Measurements from ENCODE around the gene AIFM3. TPM values are rescaled to one million over a fixed set of nuclear protein-coding genes. Genes with fewer than 3 reads are reported as not detected.
A peak's percentile ranks its signal among the peaks of the same experiment; 100 is the strongest.

Gene AIFM3
- total RNA-seq, 1 donor from 2014 or later: not detected

DNA sequence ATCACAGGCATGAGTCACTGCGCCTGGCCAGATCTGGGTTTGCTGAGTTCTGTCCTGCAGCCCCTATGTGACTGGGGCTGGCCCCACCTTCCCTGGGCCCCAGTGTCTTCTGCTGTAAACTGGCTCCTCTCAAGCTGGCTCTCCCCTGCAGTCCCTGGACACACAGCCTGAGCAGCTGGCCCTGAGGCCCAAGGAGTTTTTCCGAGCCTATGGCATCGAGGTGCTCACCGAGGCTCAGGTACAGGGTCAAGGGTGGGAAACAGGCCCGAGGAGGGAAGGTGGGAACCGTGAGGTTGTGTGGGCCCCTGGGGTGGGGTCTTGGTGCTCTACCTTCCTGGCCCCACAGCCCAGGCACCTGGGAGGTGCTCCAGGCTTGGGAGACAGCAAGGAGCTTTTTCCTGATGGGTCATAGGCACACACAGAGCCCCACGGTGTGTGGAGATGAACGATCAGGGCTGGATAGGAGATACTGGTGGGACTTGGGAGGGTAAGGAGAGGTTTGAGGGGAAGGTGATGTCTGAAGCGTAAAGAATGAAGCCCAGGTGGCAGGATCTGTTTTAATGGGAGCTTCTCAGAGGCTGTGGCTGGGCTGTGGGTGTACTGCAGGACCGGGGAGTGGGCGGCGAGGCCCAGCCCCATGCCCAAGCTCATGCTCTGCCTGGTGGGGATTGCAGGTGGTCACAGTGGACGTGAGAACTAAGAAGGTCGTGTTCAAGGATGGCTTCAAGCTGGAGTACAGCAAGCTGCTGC is 8.7 kb downstream of the AIFM3 start:
- no peak for DNase-seq (ENCODE audit: low read depth in 2 of 2)

DNA sequence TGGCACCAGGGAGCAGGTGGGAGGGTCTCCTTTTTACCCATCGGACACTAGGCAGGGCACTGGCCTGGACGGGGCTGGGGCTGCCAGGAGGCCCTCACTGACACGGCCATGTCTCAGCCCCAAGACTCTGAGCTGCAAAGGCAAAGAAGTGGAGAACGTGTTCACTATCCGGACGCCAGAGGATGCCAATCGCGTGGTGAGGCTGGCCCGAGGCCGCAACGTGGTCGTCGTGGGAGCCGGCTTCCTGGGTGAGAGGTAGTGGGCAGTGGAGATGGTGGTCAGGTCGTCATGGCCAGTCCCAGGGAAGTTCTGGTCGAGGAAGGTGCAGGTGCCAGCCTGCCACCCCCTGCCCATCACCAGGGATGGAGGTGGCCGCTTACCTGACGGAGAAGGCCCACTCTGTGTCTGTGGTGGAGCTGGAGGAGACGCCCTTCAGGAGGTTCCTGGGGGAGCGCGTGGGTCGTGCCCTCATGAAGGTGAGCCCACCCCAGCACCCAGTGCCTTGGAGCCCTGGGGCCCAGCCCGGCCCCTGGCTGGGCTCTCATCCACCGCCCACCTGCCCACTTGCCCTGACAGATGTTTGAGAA is 9.3 kb downstream of the AIFM3 start:
- no peak for DNase-seq (ENCODE audit: low read depth in 2 of 2)

DNA sequence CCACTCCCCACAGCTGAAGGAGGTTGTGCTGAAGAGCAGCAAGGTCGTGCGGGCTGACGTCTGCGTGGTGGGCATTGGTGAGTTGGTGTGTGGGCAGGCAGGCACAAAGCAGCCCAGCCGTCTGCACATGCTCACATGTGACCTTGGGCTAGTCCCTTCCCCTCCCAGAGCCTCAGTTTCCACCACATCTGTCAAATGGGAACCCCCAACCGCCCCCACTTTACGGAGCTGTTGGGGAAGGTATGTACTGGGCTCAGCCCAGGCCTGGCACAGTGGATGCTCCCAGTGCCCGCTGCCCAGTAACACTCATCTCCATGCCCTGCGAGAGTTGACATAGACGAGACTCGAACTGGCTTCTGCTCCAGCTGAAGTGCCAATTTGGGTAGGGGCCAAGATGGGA is 10.0 kb downstream of the AIFM3 start:
- DNase-seq (ENCODE audit: low read depth in 2 of 2): no peak

DNA sequence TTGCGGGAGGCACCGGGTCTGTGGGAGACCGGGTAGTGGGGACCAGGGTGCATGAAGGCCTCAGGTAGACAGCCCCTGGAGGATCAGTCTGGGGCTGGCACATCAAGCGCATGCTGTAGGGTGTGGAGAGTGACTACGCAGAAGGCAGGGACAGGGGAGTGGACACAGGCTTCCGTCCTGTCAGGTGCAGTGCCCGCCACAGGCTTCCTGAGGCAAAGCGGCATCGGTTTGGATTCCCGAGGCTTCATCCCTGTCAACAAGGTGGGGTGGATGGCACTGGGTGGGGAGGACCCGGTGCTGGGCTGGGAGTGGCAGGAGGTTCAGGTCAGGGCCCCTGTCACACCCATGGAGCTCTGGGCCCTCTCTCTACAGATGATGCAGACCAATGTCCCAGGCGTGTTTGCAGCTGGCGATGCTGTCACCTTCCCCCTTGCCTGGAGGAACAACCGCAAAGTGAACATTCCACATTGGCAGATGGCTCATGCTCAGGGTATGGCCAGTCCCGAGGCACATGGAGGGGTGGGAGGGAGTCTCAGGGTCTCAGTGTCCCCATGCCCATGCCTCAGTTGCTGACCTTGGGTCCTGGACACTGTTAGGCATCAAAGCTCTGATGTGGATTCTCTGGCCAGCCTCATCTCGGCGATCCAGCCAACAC is 10.6 kb downstream of the AIFM3 start:
- DNase-seq (ENCODE audit: low read depth in 2 of 2): no peak

DNA sequence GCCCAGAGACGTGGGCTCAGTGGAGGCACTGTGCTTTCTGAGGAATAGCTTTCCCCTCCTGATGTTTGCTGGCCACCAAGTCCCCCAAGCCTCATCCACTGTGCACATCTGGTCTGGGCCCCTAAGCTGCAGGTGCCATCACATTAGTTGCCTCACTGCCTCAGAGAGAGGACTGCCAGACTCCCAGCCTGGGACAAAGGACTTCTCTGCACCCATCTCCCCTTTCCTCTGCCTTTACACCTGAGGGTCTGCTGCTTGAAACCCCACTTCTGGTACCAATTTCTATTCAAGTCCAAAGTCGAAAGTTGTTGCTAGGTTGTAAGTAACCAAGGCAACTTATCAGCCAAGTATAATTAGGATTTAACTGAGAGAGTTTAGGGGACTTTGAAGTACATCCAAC is 11.4 kb downstream of the AIFM3 start:
- no peak for DNase-seq (ENCODE audit: low read depth in 2 of 2)

DNA sequence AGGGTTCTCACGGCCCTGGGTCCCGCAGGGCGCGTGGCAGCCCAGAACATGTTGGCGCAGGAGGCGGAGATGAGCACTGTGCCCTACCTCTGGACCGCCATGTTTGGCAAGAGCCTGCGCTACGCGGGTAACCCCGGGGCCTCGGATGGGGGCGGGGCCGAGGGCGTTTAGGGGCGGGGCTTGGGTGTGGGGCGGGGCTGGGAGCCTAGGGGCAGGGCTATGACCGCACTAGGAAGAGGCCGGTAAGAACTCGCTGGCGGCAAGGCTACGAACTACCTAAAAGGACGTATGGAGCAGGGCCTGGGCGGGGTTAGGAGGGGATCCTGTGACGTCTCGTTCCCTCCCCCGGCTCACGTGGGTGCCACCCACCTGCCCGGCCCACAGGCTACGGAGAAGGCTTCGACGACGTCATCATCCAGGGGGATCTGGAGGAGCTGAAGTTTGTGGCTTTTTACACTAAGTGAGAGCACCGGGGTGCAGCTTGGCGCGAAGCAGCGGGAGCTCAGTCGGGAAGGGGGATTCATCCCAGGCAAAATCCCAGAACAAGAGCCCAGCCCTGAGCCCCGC is 12.3 kb downstream of the AIFM3 start:
- peak; percentile 81 for DNase-seq (ENCODE audit: low read depth in 2 of 2)

DNA sequence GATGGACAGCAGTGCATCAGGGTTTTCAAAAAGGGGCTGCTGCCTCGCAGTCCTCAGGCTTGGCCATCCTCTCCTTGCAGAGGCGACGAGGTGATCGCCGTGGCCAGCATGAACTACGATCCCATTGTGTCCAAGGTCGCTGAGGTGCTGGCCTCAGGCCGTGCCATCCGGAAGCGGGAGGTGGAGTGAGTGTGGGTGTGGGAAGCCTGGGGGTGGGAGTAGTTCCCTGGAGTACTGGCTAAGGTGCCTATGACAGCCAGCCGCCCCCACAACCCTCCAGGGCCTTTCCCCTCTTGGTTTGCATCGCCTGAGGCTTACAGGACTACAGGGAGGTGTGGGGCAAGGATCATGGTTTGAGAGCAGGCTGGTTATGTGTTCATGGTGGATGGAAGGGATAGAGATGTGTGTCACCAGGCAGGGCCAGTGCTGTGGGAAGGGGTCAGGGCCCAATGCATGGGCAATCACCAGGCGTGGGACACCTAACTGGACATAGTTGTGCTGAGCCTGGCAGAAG is 12.9 kb downstream of the AIFM3 start:
- no peak for DNase-seq (ENCODE audit: low read depth in 2 of 2)

DNA sequence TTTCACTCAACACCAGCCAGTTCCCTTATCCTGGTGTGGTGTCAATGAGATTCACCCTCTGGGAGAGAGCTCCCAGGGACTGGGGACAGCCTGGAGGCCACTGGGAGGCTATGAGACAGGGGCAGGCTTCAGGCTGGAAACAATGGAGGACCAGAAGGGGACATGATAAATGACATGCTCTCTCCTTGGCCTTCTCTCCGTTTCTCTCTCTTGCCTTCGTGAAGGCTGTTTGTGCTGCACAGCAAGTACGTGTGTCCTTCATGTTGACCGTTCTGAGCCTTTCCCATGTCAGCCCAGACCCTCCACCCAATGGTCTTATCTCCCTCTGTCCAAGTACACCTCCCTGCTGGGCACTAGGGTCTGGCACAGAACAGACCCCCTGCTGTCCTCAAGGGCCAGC is 13.5 kb downstream of the AIFM3 start:
- DNase-seq (ENCODE audit: low read depth in 2 of 2): no peak

DNA sequence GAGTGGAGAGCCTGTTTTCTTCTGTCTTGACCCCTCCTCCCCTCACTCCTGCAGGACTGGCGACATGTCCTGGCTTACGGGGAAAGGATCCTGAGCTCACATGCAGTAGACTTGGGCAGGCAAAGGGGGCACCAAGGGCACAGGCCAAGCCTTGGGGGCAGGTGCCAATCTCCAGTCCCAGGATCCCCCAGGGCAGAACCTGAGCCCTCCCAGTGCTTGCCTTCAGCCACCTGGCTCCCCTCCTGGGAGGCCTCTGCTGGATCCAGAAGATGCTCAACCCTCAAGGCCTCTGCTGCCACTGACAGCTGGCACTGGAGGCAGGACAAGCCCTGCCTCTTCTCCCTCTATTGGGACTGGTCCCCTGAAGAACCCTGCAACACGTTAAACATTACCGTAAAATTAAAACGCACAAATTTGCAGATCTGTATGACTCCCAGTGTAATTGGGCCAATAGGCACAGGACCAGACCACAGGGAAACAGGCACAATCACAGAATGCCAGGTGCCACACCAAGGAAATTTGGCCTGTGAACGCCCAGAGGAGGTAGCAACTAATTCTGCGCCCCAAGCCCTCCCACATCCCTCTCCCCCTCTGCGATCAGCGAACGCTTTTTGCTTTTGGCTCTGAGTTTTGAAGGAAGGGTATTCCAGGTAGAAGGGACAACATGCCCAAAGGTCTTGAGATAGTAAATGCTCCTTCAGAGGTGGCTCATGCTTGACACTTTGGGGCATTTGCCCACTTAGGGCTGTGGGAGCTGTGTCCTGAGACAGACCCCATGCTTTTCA is 14.1 kb downstream of the AIFM3 start:
- DNase-seq (ENCODE audit: low read depth in 2 of 2): no peak

DNA sequence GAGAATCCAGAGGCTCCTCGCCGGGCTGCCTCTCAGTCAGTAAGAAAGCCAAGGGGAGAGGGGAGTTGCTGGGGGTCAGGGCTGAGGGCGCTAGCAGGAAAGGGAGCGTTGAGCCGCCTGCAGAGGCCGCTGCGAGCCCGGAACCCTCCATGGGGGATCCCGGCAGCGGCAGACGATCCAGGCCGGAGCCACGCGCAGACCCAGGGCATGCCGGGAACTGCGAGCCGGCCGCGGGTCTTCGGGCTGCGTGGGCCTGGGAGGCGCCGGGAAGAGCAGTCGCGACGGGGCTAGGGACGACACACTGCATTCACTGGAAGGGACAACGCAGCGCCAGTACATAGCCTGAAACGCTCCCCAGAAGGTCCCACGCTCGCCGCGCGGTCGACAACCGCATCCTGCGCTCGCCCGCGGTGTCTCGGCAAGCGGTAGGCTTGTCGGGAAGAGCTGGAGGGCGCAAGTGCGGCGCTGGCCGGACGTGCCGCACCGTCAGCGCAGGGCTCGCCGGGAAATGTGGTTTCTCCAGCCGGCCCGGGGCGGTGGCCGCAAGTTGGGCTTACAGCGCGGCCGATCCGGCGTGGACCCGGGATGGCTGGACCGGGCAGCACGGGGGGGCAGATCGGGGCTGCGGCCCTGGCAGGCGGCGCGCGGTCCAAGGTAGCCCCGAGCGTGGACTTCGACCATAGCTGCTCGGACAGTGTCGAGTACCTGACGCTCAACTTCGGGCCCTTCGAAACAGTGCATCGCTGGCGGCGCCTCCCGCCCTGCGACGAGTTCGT is 14.9 kb downstream of the AIFM3 start, which contains the start of gene LZTR1:
Gene LZTR1 (plus strand): TSS at position 511 of the 776 bp plus-strand sequence. CDS start 75 bp downstream, at position 586.
- peak; percentile 87 to 89 for DNase-seq (ENCODE audit: low read depth in 2 of 2)

DNA sequence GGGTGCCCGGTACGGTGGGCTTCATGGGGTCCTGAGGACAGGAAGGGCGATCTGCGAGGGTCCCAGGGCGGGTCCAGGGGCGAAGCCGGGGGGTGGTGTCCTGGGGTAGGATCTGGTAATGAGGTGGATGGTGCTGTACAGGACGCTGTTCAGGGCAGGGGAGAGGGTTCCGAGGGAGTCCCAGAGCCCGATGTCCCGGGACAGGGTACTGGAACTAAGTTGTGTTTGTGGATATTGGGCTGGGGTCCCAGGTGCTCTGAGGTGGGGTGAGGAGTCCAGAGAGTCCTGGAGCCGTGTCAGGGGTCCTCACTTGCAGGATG is 15.5 kb downstream of the AIFM3 start:
- DNase-seq (ENCODE audit: low read depth in 2 of 2): no peak

DNA sequence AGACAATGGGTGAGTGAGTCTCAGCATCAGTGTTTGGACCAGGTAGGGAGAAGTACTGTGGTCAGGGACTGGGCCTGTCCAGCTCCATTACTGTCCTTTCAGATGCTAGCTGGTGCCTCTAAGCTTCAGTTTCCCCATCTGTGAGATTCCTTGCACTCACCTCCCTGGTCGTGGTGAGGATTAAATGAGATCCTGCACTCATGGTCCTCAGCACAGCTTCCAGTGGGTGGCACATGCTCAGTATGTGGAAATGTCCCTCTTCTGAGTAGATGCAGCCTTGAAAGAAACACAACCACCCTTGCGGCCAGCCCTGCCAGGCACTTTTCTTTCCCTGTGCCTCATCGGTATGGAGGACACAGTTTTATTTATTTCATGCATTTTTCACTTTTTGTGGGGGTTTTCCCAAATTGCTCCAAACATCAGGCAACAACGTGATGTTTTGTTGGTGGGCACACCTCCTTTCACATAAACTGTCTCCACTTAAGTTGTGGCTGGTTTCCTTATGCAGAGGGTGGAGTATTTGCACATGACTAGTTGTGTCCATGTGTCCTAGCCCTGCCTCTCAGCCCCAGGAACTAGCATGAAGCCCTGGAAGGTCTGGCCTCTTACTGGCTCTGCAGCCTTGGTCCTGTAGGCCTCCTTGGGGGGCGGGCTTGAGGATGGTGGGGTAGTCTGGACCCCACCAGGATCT is 16.2 kb downstream of the AIFM3 start:
- no peak for DNase-seq (ENCODE audit: low read depth in 2 of 2)

DNA sequence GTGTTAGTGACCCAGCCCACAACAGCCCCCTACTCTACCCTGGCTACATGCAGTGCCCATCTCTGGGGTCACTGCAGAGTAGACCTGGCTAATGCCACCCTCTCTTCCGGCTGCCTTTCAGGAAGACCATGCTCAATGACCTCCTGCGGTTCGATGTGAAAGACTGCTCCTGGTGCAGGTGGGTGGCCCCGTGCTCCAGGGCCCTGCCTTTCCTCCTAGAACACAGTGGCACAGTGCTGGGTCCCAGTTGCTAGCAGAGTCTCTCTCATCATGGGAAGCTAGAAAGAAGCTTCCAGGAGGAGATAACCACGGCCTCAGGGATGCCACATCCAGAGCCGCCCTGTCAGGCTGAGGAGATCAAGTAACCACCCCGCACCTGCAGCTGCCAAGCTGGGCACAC is 18.7 kb downstream of the AIFM3 start:
- no peak for DNase-seq (ENCODE audit: low read depth in 2 of 2)

DNA sequence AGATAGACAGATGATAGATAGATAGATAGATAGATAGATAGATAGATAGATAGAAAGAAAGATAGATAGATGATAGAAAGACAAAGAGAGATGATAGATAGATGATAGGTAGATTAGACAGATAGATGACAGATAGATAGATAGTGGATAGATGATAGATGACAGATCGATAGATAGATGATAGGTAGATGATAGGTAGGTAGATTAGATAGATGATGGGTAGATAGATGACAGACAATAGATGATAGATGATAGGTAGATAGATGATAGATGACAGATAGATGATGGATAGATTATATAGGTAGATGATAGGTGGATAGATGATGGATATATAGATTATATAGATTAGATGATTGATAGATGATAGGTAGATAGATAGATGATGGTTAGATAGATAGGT is 19.3 kb downstream of the AIFM3 start:
- DNase-seq (ENCODE audit: low read depth in 2 of 2): no peak

DNA sequence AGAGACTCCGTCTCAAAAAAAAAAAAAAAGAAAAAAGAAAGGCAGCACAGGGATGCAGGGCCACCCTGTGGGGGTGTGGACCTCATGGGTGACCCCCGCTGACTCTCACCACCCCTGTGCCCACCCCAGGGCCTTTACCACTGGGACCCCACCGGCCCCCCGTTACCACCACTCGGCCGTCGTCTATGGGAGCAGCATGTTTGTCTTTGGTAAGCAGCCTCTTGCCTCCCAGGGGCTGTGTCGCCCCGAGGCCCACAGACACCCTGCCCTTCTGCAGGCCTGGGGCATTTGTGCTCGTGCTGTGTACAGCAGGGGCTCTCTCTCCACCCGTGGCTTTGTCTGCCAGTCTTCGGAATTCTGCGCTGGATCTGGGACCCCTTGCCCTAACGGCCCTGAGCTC is 20.3 kb downstream of the AIFM3 start:
- no peak for DNase-seq (ENCODE audit: low read depth in 2 of 2)

DNA sequence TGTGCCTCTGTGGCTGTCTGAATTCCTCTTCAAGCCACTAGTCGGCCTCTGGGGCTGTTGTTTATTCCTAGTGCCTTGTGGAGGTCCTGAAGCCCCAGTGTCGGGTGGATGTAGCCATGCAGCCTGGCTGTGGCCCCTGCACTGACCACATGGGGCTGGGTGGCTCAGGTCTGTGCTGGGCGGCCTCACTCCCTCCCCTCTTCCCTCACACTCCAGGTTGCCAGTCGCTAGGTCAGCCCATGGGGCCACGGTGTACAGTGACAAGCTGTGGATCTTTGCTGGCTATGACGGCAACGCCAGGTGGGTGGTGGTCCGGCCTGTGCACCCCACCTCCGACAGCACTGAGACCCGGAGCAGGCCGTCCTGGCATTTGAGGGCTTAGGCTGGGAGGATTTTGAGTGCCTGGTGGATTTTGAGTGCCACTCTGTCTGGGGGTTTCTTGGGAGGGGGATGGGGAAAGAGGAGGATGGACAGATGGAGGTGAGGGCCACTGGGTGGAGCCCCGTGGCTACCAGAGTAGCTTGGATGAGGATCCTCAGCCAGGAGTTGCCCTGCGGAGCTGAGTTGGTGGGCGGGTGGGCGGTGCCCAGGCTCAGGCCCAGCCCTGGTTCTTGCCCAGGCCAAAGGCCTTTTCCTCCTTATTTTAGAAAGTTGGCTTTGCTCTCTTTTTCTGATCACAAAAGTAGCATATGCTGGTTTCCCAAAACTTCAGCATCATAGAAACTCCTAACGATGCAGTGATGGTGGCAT is 21.7 kb downstream of the AIFM3 start:
- DNase-seq (ENCODE audit: low read depth in 2 of 2): no peak

DNA sequence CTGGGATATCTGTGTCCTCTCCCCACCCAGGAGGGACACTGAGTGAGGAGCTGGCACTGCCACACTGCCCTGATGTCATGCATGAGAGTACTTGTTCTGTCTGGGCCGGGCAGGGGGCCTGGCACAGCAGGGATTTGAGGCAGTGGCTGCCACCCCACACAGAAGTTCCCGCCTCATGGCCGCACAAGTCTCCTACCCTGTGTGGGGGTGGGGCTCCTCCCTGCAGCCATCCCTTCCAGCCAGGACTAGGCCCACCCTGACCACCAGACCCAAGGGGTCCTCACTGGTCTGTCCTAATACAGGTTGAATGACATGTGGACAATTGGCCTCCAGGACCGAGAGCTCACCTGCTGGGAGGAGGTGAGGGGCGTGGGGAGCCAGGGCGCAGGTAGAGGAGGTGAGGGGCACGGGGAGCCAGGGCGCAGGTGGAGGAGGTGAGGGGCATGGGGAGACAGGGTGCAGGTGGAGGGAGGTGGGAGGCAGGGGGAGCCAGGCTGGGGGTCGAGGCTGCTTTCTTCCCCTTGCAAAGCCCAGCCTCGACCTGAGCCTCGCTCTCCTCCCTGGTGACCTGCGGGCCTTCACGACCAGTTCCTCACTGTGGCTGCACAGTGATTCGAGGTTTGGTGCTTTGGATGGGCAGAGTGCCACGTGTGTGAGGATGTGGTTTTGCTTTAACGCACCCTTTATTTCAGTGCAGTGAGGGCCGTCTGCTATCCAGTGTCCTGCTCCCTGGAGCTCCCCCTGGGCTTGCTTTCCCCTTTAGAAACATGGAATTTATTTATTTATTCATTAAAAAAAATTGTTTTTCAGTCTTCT is 22.5 kb downstream of the AIFM3 start:
- DNase-seq (ENCODE audit: low read depth in 2 of 2): no peak
